K562 (cell line): ENCODE results near the gene CAPZB. TPM values are rescaled to one million over a fixed set of nuclear protein-coding genes. Genes with fewer than 3 reads are reported as not detected.

ENCODE experiments used
- CSDE1 ChIP-seq, 2 experiments: fragments of 450-650 bp; IDR thresholded peaks; 2 replicates each; pipeline ENCODE4 v1.6.1; 2016; ENCODE audit warnings: mild to moderate bottlenecking in 1 of 2
- E2F1 ChIP-seq: sonication (generic); formaldehyde crosslinking; IDR thresholded peaks from 2 replicates; pipeline ENCODE4 v1.8.1; 2023; ENCODE audit warnings: mild to moderate bottlenecking, missing genetic modification reagents, moderate library complexity
- EZH2 ChIP-seq: IDR thresholded peaks from 2 replicates; pipeline ENCODE4 v1.6.1; 2012; ENCODE audit warnings: low read depth, mild to moderate bottlenecking, inconsistent platforms, low read length, borderline replicate concordance
- HNRNPLL ChIP-seq: fragments of 200-400 bp; formaldehyde crosslinking; IDR thresholded peaks from 2 replicates; pipeline ENCODE4 v1.6.1; 2017; ENCODE audit warnings: low read length, low read depth, mild to moderate bottlenecking; ENCODE audit not compliant: poor library complexity, severe bottlenecking
- HOXB6 ChIP-seq: fragments of 250-450 bp; sonication (Bioruptor Pico); IDR thresholded peaks from 2 replicates; pipeline ENCODE4 v1.5.1; 2022; ENCODE audit warnings: mild to moderate bottlenecking, borderline replicate concordance
- MAZ ChIP-seq, 2 experiments: fragments of 450-650 bp in 1 of 2; sonication (generic) in 1 of 2; formaldehyde crosslinking; IDR thresholded peaks in 1 of 2; conservative IDR thresholded peaks in 1 of 2; 2 replicates each; pipeline versions ENCODE4 v1.4.0 to v1.5.0; 2020; ENCODE audit warnings: mild to moderate bottlenecking in 1 of 2, missing genetic modification reagents in 1 of 2
- NONO ChIP-seq, 2 experiments: fragments of 200-400 bp in 1 of 2; fragments of 450-650 bp in 1 of 2; formaldehyde crosslinking in 1 of 2; IDR thresholded peaks; 2 replicates each; pipeline ENCODE4 v1.6.1; 2017; ENCODE audit warnings: low read depth in 2 of 2, mild to moderate bottlenecking in 2 of 2, moderate library complexity in 2 of 2, low read length in 1 of 2
- NR2C1 ChIP-seq, 2 experiments: fragments of 450-650 bp; IDR thresholded peaks; 2 replicates each; pipeline ENCODE4 v1.6.1; 2017; ENCODE audit warnings: mild to moderate bottlenecking in 2 of 2, antibody characterized with exemption in 1 of 2, inconsistent platforms in 1 of 2, missing compliant biosample characterization in 1 of 2, missing genetic modification characterization in 1 of 2
- RFX7 ChIP-seq: fragments of 250-450 bp; sonication (Bioruptor Pico); IDR thresholded peaks from 2 replicates; pipeline ENCODE4 v1.5.1; 2021; ENCODE audit warnings: mild to moderate bottlenecking
- TSC22D4 ChIP-seq: fragments of 450-650 bp; IDR thresholded peaks from 2 replicates; pipeline ENCODE4 v1.6.1; 2016; ENCODE audit warnings: missing genetic modification characterization, missing biosample characterization, control low read depth
- ZEB2 ChIP-seq: fragments of 450-650 bp; IDR thresholded peaks from 2 replicates; pipeline ENCODE4 v1.6.1; 2016
- ZNF121 ChIP-seq: sonication (generic); formaldehyde crosslinking; conservative IDR thresholded peaks from 2 replicates; pipeline ENCODE4 v1.8.0; 2022; ENCODE audit warnings: missing genetic modification reagents
- ZNF143 ChIP-seq: sonication (generic); formaldehyde crosslinking; IDR thresholded peaks from 2 replicates; pipeline ENCODE4 v1.9.0; 2022; ENCODE audit warnings: mild to moderate bottlenecking, missing genetic modification reagents
- ZNF395 ChIP-seq: fragments of 200-800 bp; sonication (Bioruptor generic); IDR thresholded peaks from 2 replicates; pipeline ENCODE4 v1.6.1; 2017; ENCODE audit warnings: missing genetic modification characterization, missing compliant biosample characterization
- ZNF609 ChIP-seq: sonication (generic); formaldehyde crosslinking; IDR thresholded peaks from 2 replicates; pipeline ENCODE4 v1.8.1; 2023; ENCODE audit warnings: missing genetic modification reagents, mild to moderate bottlenecking, borderline replicate concordance
- polyA plus RNA-seq, 8 experiments: library from polyadenylated mRNA; depleted of rRNA in 4 of 8; stranded (reverse) in 5 of 8; unstranded in 3 of 8; fragments of >200 nt; fragmentation: Nextera tagmentation in 2 of 8; fragmentation: Illumina TruSeq in 1 of 8; extraction: Ambion mirVana in 2 of 8; extraction: Trizol in 1 of 8; gene quantifications; 2 replicates each; pipeline versions ENCODE4 v1.2.1 to v1.2.3, GENCODE V29; 2011 to 2014; ENCODE audit warnings: inconsistent platforms in 1 of 8, missing spikeins in 1 of 8
- total RNA-seq, 7 experiments: library from RNA; depleted of rRNA in 6 of 7; stranded (reverse); fragments of >200 nt in 6 of 7; fragmentation: Illumina TruSeq in 2 of 7; extraction: Trizol in 2 of 7; gene quantifications; 2 replicates each; pipeline versions ENCODE4 v1.2.1 to v1.2.3, GENCODE V29; 2011 to 2021; ENCODE audit warnings: low replicate concordance in 1 of 7
- TF ChIP-seq, protein P1 (sequence below), 2 experiments: fragments of 200-800 bp in 1 of 2; sonication (Bioruptor generic) in 1 of 2; sonication (generic) in 1 of 2; formaldehyde crosslinking in 1 of 2; IDR thresholded peaks in 1 of 2; conservative IDR thresholded peaks in 1 of 2; 2 replicates each; pipeline versions ENCODE4 v1.5.0 to v1.6.1; 2016 to 2020; ENCODE audit warnings: missing compliant biosample characterization in 1 of 2, missing genetic modification characterization in 1 of 2, missing genetic modification reagents in 1 of 2

CAPZB gene
- total and polyA plus RNA-seq, 9 of the 15 experiments (the other 6 are each of a cell fraction or from before 2014, with no cell fraction given), result 57.6 to 297 (median 125) TPM

DNA sequence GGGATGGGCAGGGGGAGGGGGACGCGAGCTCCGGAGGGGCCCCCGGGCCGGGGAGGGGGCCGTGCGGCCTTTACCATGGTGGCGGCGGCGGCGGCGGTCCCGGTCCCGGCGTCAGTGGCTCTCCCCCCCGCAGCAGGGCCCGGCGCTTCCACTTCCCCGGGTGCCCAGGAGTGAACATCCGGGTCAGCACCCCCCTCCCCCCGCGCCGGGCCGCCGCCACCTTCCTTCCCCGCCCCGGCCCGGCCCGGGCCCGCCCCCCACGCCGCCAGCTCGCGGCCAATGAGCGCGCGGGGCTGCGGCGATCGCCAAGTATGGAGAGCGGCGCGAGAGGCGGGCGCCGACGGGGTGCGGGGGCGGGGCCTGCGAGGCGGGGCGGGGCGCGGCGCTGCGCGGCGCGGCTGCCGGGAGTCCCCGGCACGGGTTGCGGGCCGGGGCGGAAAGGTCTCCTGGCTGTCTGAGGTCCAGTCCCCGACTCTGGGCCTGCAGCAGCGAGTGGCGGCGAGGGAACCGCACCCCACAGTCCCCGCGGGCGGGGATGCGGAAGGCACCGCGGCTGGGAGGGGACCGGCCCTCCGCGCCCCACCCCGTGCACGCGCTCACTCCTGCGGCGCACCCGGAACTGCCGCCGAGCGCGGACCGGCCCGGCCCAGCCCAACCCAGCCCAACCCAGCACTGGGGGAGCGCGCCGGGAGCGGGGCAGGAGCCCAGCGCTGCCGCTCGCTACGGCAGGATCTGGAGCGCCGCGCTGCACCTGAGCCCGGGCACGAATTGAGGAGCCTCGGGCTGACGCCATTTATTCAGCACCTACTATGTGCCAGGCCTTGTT is at the start of gene CAPZB (continued):
- TF ChIP-seq HOXB6 (CRISPR knock-in tag) (peak; percentile 27; the same call in 1 of the 2 replicates), ZNF609 (CRISPR knock-in tag) (peak; percentile 81; the same call in 1 of the 2 replicates), MAZ (CRISPR knock-in tag; conservative IDR thresholded peaks at IDR 0.05 in 1 of 2, IDR thresholded peaks at IDR 0.05 in 1 of 2) (peak; percentile 81 to 93), TSC22D4 (tag) (no peak), ZNF143 (CRISPR knock-in tag) (no peak), ZEB2 (no peak), HNRNPLL (peak; percentile 34), E2F1 (CRISPR knock-in tag) (peak; percentile 52; the same call in 1 of the 2 replicates), EZH2 (no peak), NONO (IDR thresholded peaks at IDR 0.05; ENCODE audit: low read depth in 2 of 2, low read length in 1 of 2) (peak; percentile 92 to 93), NR2C1 (IDR thresholded peaks at IDR 0.05) (peak; percentile 91), NR2C1 (tag; IDR thresholded peaks at IDR 0.05) (peak; percentile 93), ZNF395 (no peak; the same call in 1 of the 2 replicates), ZNF121 (0 out of 2 replicates have a peak, but pooled peaks have one; percentile 23), CSDE1 (IDR thresholded peaks at IDR 0.05) (no peak), RFX7 (CRISPR knock-in tag) (no peak)
- TF ChIP-seq, protein P1, sequence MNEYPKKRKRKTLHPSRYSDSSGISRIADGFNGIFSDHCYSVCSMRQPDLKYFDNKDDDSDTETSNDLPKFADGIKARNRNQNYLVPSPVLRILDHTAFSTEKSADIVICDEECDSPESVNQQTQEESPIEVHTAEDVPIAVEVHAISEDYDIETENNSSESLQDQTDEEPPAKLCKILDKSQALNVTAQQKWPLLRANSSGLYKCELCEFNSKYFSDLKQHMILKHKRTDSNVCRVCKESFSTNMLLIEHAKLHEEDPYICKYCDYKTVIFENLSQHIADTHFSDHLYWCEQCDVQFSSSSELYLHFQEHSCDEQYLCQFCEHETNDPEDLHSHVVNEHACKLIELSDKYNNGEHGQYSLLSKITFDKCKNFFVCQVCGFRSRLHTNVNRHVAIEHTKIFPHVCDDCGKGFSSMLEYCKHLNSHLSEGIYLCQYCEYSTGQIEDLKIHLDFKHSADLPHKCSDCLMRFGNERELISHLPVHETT (CRISPR knock-in tag; conservative IDR thresholded peaks at IDR 0.05 in 1 of 2, IDR thresholded peaks at IDR 0.05 in 1 of 2), result peak in 1 of 2 experiments; percentile 100; a peak in 2 of 4 replicates
